LNCaP clone FGC (cell line): ENCODE data around the gene JAK3.

Experiments used
- DNase-seq: peaks from one replicate; pipeline ENCODE4 v3.0.0-alpha.2; 2011; ENCODE audit warnings: low read depth
- H3K4me3 ChIP-seq: 2 replicates; pipeline ENCODE4 v1.5.1; 2011; ENCODE audit warnings: mild to moderate bottlenecking, low read depth, low read length, control low read depth
- CTCF ChIP-seq: IDR thresholded peaks from 2 replicates; pipeline ENCODE4 v1.5.1; 2012; ENCODE audit warnings: mild to moderate bottlenecking; ENCODE audit not compliant: control insufficient read depth, insufficient read depth; ENCODE audit errors: extremely low read depth

JAK3 gene

GRCh38 chr19:17881701-17882100 is 33.9 kb upstream of the JAK3 start:
- DNase-seq = no peak
- H3K4me3 ChIP-seq = no peak overlapping the region
- no peak for TF ChIP-seq CTCF

- no peak for DNase-seq
- TF ChIP-seq CTCF = no peak
- H3K4me3 ChIP-seq = no peak overlapping the region
Observed at GRCh38 chr19:17879466-17879865, 31.7 kb upstream of the JAK3 start.

- DNase-seq = no peak
- TF ChIP-seq CTCF = no peak
- H3K4me3 ChIP-seq = no peak overlapping the region
Observed at GRCh38 chr19:17877696-17878095, 29.9 kb upstream of the JAK3 start.

GRCh38 chr19:17874758-17875135 is 27.0 kb upstream of the JAK3 start:
- TF ChIP-seq CTCF = no peak
- no peak overlapping the region for H3K4me3 ChIP-seq
- DNase-seq = no peak

GRCh38 chr19:17873786-17874757 is 26.3 kb upstream of the JAK3 start:
- H3K4me3 ChIP-seq = no peak overlapping the region
- DNase-seq = no peak

GRCh38 chr19:17872251-17873001 is 24.6 kb upstream of the JAK3 start:
- no peak overlapping the region for H3K4me3 ChIP-seq
- TF ChIP-seq CTCF = no peak
- no peak for DNase-seq

More at GRCh38 chr19:17873786-17874757, 26.3 kb upstream of the JAK3 start:
- no peak for TF ChIP-seq CTCF
